Astrocyte of the spinal cord (primary cell): ENCODE results near the gene ATG101.

Experiments used
- DNase-seq: peaks from one replicate; pipeline ENCODE4 v3.0.0; 2011; ENCODE audit warnings: low read depth, low spot score
- H3K4me3 ChIP-seq: 2 replicates; pipeline ENCODE4 v1.5.1; 2011; ENCODE audit warnings: low read depth, mild to moderate bottlenecking, low read length, moderate library complexity
- CTCF ChIP-seq: IDR thresholded peaks from 2 replicates; pipeline ENCODE4 v1.5.1; 2012; ENCODE audit warnings: low read depth, mild to moderate bottlenecking, low read length, inconsistent platforms
- in situ Hi-C: cut with HindIII; loops from 2 replicates; pipeline ENCODE4 v1.10.0; 2017; ENCODE audit warnings: low sequenced_read_pairs

ATG101 gene

DNA sequence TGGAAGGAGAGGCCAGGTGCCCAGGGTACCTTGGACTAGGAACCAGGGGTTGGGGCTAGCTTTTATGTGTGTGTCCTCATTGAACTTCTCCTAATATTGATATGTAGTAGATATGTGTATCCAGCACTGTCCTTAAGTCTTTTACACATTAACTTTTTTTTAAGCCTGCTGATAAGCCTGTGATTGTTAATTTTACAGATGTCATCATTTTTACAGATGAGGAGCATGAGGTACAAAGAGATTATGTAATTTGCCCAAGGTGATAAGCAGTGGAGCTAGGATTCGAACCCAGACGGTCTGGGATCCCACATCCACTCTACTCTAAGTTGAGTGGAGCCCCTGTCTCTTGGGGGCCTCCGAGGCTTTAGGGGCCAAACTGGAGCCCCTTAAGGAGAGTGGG lies 28.7 kb upstream of the ATG101 start:
- in situ Hi-C loops, result no loop called here
- no peak overlapping the region for H3K4me3 ChIP-seq
- no peak for TF ChIP-seq CTCF
- DNase-seq, result no peak

DNA sequence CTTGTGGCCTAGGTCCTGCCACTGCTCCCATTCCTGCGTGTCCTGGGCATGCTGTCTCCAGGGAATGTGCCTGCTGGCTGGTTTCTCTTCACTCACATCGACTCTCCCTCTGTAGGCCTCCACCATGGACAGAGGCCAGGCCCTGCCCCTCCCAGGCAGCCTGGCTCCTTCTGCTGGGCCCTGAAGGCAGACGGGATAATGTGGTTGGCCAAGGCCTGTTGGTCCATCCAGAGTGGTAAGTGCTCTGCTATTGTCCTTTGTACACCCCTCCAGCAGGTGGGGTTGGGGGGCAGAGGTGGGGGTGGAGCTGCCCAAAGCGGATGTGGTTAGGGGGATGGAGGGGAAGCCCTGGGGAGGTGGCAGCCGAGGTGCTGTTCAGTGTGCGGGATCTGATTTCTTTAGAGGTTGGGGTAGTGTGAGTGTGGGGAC lies 28.1 kb upstream of the ATG101 start:
- DNase-seq, result peak; percentile 42
- in situ Hi-C loops, result no loop called here
- H3K4me3 ChIP-seq, result no peak overlapping the region
- TF ChIP-seq CTCF, result no peak

- DNase-seq, result no peak
- in situ Hi-C loops, result no loop called here
- TF ChIP-seq CTCF, result no peak
- H3K4me3 ChIP-seq, result no peak overlapping the region
Measured at GRCh38 chr12:52042706-52043385, 26.9 kb upstream of the ATG101 start.

DNA sequence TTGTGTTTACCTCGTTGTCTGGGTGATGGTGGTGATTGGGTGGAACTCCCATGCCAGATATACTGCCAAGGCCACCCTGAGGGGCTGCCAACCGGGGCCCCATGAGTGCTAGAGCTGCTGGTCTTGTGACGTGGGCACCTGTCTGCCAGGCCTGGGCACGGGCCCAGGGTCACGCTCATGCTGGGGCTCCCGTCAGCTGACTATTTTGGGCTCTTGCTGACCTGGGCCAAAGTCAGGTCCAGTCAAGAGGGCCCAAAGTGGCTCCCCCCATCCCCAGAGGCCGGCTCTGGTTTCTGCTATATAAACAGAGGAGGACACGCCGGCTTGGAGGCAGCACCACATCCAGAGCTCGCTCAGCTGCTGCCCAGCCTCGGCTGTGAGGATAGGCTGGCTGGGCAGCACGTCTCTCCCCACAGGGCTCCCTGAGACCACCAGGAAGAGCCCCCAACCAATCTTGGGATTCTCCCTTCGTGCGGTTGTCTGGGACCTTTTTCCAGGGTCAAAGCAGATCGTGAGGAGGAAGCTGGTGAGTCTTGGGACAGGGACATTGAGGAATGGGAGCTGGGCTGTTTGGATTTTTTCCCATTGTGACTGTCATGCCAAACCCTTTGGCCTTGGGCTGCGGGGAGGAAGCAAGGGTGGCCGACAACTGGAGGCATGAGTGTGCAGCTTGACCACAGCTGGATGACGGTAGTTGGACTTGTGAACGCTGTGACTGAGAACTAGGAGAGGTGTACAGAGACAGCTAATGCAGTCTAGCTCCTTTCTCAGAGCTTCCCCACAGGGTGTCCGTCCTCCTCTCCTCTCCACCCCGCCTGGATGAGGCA lies 26.2 kb upstream of the ATG101 start:
- in situ Hi-C loops, result no loop called here
- no peak overlapping the region for H3K4me3 ChIP-seq
- TF ChIP-seq CTCF, result no peak
- no peak for DNase-seq

GRCh38 chr12:52044292-52044983 lies 25.3 kb upstream of the ATG101 start:
- in situ Hi-C loops, result no loop called here
- TF ChIP-seq CTCF, result no peak
- H3K4me3 ChIP-seq, result no peak overlapping the region
- peak; percentile 59 for DNase-seq

GRCh38 chr12:52045794-52046199 lies 24.0 kb upstream of the ATG101 start:
- TF ChIP-seq CTCF, result no peak
- in situ Hi-C loops, result no loop called here
- no peak for DNase-seq
- no peak overlapping the region for H3K4me3 ChIP-seq
